Right ventricle myocardium inferior (tissue), 1 donor: ENCODE data around the gene ADA. TPM values are rescaled to one million over a fixed set of nuclear protein-coding genes. Genes with fewer than 3 reads are reported as not detected.

Experiments used
- ATAC-seq: fragments of 200-7000 bp; cut with Tn5 transposase; one replicate; pipeline ENCODE4 v1.9.1; 2020; ENCODE audit warnings: mild to moderate bottlenecking, moderate library complexity
- DNase-seq: peaks from one replicate; pipeline ENCODE4 v3.0.0; 2021; ENCODE audit errors: missing footprints
- intact Hi-C: fragments of 100-400 bp; cut with DNase I; formaldehyde crosslinking; loops from one replicate; pipeline ENCODE4 v1.11.0; 2022
- total RNA-seq: library from RNA; stranded (reverse); fragmentation: NEBNext Ultra II Directional; extraction: Animal tissue kit (Norgen Biotek cat#: 25700); gene quantifications from one replicate; pipeline ENCODE4 v1.2.1, GENCODE V29; 2021
- donor health status: DM: no; HTN: yes; CAD: no; lungs with severe emphysema.

ADA gene
- total RNA-seq, 1 donor from 2014 or later: 10.7 TPM

DNA sequence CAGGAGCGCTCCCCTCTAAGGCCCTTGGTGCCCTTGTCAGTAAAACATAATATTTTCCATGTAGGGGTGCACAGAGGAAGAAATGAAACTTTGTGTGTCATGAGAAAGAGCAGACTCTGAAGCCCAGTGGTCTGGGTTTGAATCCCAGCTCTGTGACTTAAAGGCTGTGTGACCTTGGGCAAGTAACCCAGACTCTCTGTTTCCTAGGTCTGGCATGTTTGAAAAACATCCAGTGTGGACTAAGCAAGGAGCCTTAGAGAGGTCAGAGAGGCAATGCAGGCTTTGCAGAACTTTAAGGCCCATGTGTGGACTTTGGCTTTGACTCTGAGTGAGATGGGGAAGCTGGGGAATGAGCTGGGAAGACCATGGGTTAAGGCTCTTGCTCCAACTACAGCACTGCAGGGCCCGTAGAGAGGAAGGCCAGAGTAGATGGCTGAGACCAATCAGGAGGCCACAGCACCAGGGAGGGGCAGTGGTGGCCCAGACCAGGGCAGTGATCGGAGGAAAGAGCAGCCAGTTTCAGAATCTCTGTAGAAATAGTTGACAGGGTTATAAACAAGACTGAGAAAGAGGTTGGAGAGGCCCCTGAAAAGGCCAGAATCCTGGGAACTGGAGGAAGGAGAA, 18.2 kb downstream of the ADA start:
- peak; percentile 37 for DNase-seq
- no peak for ATAC-seq
- intact Hi-C loops: no loop called here

DNA sequence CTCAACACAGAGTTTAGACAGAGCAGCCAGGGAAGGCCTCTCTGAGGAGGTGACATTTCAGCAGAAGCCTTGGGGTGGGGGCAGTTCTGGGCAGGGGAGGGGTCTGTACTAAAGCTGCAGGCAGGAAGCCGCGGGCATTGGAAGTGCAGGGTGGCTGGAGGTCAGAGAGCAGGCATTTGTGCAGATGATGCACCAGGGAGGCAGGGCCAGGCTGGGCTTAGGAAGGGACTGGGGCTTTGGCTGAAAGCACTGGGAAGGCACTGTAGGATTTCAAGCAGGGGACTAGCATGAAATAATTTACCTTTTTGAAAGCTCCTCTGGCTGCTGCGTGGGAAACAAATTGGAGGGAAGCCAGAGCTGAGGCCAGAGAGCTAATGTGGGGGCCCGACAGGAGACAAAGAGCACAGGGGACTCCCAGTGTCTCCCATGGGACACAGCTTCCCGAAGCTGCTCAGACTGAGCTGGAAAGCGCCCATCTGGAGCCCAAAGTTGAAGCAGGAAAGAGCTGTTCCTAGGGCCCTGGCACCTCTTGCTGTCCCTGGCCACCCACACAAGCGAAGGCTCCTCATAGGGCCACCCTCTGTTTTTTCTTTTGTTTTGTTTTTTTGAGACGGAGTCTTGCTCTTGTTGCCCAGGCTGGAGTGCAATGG, 19.3 kb downstream of the ADA start:
- no peak for ATAC-seq
- intact Hi-C loops: no loop called here
- peak; percentile 46 for DNase-seq

DNA sequence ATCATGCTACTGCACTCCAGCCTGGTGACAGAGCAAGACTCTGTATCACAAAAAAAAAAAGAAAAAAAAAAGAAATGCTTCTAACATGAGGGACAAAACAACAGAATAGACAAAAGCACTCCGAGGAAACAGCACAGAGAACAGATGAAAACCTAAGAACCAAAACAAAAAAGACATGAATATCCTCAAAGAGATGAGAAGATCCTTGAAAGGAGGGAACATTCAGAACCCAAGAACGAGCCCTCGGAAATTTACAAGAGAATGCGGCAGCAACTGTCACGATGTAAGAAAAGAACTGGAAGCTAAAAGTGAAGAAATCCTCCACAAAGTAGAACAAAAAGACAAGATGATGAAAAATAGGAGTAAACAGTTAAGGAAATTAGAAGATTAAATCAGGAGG, 21.2 kb downstream of the ADA start:
- ATAC-seq: no peak
- DNase-seq: no peak
- intact Hi-C loops: no loop called here

DNA sequence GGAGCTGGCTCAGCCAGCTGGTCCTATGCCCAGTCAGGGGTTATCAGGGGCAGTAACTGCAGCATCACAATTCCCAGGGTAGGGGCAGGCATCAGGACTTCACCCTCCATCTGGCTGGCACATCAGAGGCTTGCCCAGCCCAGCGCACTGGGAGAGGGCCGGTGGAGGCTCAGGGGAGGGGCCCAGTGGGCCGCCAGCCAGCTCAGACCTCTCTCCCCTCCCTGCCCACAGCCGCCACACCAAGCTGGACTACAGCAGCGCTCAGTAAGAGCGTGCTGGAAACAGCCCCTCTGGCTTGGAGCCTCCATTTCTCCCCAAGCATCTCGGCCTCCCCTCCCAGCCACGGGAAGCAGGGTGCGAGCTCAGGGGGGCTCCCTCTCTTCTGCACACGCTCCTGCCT, 22.0 kb downstream of the ADA start:
- no peak for ATAC-seq
- intact Hi-C loops: no loop called here
- peak; percentile 32 for DNase-seq

DNA sequence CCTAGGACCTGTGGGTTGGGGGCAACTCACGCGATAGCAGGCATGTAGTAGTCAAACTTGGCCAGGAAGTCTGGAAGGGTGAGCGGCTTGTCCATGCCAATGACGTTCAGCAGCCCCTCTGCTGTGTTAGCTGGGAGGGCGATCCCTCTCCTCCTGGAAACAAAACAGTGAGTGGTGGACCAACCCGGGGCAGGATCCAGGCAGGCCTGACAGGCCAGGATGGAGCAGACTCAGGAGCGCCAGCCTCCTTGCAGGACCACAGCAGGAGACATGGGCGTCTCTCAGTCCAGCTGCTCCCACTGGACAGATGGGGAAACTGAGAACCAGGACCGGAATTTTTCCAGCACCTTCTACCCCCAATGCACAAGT, 22.5 kb downstream of the ADA start:
- peak; percentile 25 for DNase-seq
- ATAC-seq: no peak
- intact Hi-C loops: no loop called here

DNA sequence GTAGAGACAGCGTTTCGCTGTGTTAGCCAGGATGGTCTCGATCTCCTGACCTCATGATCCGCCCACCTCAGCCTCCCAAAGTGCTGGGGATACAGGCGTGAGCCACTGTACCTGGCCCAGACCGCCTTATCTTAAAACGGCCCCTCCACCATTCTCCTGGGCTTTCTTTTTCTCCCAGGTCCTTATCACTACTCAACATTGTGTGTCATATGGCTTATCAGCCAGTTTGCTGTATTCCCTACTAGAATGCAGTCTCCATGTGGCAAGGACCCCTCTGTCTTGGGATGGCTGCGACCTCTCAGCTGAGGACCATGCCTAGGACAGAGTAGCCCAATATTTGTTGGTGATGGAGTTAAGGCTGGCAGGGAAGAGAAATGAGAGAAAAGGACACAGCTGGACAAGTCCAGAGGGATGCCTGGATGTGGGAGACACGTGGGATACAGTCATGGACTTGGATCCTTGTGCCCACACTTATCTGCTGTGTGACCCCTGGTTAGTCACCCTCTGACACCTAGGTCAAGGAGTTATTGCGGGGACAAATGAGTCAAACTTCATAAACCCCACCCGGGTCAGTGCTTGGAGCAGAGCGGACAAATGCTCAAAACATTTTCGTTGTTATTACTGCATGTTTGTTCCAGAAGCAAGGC, 24.0 kb downstream of the ADA start:
- ATAC-seq (no peak), DNase-seq (no peak)
- intact Hi-C loops: no loop called here

DNA sequence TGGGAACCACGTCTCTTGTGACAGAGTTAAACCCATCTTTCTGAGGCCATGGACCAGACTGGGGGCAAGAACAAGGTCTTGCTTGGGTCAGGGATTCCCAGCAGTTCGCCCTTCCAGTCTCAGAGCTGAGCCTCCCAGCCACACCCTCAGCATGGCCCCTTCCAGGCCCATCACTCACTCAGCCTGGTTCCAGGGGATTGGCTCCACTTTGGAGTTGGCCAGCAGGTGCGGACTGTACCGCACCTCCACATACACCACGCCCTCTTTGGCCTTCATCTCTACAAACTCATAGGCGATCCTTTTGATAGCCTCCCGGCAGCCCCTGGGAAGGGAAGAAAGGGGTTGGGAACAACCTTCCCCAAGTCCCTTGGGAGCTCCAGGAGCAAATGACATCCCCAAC, 25.2 kb downstream of the ADA start:
- ATAC-seq (no peak), DNase-seq (peak; percentile 5)
- intact Hi-C loops: no loop called here

DNA sequence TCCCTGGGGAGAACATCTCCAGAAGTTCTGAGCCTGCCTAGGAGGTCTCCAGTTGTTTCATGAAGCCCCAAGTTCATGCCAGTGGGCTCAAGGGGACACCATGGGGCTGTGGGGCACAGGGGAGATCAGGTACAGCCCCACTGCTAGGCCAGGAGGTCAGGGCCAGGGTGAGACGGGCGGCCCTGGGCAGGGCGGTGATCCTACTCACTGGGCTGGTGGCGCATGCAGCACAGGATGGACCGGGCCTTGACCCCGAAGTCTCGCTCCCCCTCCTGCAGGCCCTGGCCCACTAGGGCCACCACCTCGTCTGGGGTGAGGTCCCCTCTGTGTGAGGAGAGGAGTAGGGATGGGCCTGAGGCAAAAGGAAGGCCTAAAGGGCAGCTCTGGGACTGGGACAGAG, 26.1 kb downstream of the ADA start:
- ATAC-seq: no peak
- peak; percentile 50 for DNase-seq
- intact Hi-C loops: no loop called here

DNA sequence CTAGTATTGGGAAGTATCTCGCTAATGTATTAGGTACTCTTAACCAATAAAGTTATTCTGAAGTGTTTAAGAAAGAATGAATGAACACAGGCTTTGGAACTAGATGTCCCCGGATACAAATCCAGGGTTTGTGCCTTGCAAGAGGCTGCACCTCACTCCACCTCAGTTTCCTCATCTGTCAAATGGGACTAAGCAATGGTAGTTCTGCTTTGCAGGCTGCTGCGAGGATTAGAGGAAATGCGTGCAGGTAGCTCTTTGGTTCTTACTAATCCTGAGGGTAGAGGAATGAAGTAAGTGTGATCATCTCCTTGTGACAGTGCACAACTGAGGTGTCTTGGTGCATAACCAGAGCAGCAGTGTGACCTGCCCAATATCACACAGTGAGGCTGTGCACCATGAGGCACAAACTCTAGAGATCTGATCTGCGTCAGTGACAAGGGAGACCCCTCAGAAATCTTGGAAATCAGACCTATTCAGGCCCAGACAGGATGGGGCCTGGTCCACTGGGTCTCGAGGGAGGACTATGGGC, 26.7 kb downstream of the ADA start:
- ATAC-seq (no peak), DNase-seq (peak; percentile 6)
- intact Hi-C loops: no loop called here

DNA sequence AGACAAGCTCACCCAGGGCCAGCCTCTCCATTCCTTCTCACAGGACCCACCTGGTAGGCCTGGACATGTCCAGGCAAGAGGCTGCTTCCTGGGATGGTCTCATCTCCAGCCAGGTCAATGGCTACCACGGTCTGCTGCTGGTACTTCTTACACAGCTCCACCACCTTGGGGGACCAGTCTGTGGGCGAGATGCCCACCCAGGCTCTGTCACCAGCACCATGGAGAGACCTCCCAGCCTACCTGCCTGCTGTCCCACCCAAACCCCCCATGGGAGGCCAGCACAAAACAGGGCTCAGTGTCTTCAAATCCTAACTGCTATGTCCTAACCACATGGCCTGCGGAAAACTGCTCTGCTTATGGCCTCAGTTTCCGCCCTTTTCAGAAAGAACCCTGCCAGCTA, 27.3 kb downstream of the ADA start:
- DNase-seq (no peak), ATAC-seq (no peak)
- intact Hi-C loops: no loop called here

DNA sequence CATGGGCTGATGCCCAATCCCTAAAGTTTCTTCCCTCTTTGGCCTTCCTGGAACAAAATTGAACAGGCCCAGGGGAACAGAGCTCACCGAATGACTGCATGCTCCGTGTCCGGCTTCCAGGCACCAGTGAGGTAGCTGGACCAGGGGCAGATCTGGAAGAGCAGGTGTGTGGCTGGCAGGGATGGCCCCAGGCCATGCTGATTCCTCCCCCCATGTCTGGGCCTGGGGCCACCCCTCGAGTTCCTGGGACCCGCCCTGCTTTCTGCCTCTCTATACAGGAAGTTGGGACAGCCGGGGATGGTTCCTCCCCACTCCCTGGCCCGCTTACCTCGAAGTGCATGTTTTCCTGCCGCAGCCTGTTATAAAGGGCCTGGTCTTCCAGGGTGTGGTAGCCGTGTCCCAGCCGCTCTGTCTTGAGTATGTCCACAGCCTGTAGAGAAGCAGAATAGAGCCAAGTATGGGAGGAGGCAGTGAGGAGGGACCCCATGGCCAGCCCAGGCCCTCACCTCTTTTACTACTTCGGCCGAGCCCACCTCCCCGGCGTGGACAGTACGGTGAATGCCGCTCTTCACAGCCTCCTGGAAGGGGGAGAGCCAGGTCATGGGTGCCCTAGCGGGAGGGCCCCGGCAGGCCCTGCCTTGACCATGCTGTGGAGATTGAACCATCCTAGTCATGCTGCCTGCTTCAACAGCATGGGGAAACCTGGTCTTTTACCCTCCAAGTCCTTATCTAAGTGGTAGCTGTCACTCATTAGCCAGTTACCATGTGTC, 28.8 kb downstream of the ADA start:
- intact Hi-C loops: no loop called here
- DNase-seq (peak; percentile 32), ATAC-seq (no peak)

DNA sequence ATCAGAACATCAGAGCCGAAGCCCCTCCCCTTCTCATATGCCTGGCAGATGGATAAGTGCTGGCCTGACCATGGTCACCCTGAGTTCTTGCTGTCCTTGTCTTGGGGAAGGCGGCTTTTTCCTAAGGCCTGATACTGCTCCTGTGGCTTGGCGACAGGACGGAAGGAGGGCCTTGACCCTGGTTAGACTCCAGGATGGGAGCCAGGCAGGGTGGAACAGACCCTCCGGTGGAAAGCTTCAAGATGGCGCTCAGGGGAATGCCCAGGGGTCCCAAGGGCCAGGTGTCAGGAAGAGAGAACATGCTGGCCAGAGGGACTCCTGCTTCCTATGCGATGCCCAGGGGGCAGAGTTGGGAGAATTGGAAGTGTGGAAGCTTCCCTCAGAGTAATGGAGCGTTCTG, 29.6 kb downstream of the ADA start:
- DNase-seq (peak; percentile 56), ATAC-seq (no peak)
- intact Hi-C loops: no loop called here

DNA sequence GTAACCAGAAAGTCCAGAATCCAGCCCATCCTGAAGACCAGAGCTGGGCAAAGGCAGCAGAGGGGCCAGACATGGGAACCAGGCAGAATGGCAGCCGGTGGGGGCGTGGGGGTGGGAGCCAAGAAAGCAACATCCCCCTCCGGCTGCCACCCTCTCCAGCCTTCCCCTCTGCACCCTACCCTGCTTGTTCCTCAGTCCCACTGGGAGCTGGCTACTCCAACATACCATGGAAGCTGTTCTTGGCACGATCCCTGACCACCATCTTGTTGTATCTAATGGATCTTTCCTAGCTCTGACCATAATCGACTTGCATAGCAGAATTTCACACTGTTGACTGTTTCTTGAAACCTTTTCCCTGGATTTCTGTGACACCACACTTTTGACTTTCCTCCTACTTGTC, 30.2 kb downstream of the ADA start:
- intact Hi-C loops: no loop called here
- ATAC-seq (no peak), DNase-seq (peak; percentile 11)

DNA sequence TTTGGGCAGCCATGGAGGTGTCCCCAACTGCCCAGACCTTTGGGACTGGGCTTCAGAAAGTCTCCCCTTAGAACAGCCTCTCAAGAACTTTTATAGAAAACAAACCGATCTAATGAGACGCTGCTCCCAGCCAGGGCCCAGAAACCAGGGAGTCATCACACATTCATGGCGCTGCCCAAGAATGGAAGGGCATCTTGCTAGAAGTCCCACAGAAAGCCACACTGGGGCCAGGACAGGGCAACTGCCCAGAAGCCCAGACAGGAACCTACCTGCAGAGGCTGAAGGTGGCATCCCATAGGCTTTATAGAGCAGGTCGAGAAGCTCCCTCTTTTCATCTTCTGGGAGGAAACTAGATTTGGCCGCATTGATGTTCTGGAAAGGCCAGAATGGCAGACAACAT, 31.5 kb downstream of the ADA start:
- ATAC-seq (no peak), DNase-seq (peak; percentile 20)
- intact Hi-C loops: no loop called here

DNA sequence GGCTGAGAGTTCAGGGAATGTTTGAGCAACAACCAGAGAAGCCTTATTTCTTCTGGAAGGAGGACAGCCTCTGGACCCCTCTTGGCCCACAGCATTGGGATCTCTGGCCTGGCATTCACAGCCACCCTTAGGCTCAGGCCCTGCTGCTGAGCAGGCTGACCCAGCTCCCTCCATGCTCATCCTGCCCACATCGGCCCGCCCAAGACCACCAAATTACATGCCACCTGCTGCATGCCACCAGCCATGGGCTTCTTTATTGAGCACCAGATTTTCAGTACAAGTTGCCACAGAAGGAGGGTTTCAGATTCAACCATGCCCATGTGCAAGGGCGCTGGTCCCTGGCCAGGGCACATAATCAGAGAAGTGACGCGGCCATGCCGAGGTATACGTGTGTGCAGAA, 32.2 kb downstream of the ADA start:
- intact Hi-C loops: loop anchor here (5.0 kb wide), 1 partner anchor 33 kb away; the partner anchor contains the start of gene ADA
- DNase-seq: peak; percentile 27
- ATAC-seq: no peak

DNA sequence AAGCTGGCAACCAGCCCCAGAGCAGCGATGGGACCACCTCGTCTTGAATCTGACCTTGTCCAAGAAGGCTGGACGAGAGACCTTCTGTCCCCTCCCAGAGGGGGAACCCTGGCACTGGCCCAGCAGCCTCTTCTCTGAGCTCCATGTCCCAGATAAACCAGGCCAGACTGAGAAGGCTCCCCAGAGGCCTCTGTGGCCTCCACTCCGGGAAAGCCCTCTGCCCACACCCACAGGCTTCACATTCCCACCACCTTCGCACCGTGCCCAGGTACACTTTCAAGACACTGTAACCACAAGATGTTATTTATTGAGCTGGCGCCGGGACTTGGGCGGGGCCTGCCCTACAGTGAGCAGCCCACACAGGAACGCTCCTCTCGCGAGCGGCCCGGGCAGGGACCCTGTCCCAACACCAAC, 33.2 kb downstream of the ADA start:
- intact Hi-C loops: loop anchor here (5.0 kb wide), 1 partner anchor 34 kb away; the partner anchor contains the start of gene ADA
- DNase-seq (peak; percentile 69), ATAC-seq (no peak)

DNA sequence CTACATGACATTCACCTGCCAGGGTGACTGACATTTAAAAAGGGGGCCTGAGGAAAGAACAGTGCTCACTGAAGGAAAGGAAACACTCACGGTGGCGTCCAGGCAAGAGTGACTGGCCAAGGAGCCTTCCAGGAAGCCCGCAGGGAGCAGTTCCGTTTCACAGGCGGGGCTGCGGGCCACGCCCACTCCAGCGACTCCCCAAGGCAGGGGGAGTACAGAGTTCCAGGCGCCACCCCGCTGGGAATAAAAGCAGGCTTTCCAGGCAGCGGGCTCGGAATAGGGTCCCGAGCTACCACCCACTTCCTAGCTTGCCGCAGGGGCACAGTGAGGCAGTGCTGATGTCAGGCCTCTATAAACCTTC, 34.9 kb downstream of the ADA start:
- ATAC-seq (peak; percentile 27), DNase-seq (peak; percentile 76)
- intact Hi-C loops: loop anchor here (5.0 kb wide), 1 partner anchor 36 kb away; the partner anchor contains the start of gene ADA

DNA sequence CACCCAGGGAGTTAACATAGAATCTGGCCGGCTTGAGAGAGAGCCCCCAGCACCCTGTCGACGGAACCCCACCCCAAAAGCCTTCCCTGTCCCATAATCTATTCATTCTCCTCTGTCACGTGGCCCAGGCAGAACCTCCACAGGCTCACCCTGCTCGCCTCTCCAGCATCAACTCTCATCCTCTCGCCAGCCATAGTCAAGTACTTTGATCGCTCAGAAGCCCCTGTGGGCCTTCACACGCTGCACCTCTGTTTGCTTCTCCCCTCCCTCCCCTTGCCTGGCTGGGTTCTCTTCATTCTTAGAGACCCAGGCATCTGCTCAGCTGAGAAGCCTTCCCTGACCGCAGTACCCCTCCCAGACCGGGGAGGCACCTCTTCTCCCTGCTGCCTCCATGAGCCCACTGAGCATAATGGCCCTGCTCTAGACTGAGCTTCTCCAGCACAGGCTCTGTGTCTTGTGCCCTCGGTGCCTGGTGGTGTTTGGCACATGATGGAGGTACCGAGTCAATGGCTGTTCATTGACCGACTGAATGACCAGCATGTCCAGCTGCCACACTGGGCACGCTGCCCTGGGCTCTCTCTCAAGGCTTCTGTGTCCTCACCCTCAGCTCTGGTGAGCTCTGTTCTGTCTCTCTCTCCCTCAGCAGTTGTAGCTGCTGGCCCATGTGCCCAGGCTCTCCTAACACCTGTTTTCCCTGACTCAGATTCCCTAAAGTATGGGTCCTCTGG, 35.5 kb downstream of the ADA start:
- ATAC-seq (peak; percentile 6), DNase-seq (no peak)
- intact Hi-C loops: loop anchor here (5.0 kb wide), 1 partner anchor 36 kb away; the partner anchor contains the start of gene ADA
